Activated CD4-positive, alpha-beta T cell treated with anti-CD3 and anti-CD28 coated beads, Interleukin-2, Interleukin-4, amounts not matched to agents 100 ng/mL and 50 ng/mL, durations not matched to agents 16 hours and 8 hours (primary cell): ENCODE results near the gene TNFRSF11A.

Experiments used
- DNase-seq: peaks from one replicate; pipeline ENCODE4 v3.0.0-alpha.2; 2020; ENCODE audit warnings: low spot score

TNFRSF11A gene

DNA sequence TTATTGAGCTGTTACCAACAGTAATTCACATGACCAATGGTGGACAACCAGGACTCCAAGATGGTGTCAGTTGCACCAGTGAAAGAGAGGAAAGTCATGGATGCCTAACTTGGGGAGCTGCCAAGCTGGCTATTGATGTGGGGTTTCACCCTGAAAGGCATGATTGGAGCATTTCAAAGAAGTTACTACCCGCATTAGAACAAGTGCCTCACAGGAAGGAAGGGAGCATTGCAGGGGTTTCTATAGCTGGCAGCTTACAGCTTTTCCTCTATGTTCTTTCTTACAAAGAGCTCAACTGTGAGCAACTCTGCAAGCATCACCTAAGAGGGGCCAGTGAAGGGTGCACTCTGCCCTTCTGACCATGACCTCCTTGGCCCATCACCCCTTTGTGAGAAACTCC, 93.1 kb downstream of the TNFRSF11A start:
- DNase-seq: no peak

DNA sequence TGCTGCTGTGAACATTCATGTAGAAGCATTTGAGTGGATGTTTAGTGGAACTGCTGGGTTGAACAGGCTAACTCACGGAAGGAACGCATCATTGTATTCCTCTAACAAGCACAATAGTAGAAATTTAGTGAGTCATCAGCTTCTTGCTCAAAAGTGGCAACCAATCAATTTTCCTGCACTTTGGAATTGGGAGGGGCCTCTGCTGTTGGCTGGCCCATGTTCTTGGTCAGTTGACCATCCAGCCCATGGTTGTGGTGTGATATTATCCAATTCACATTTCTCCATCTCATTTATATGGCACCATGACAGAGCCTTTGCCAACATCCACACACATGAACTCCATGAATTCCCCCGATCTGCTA, 95.0 kb downstream of the TNFRSF11A start:
- peak; percentile 24 for DNase-seq

DNA sequence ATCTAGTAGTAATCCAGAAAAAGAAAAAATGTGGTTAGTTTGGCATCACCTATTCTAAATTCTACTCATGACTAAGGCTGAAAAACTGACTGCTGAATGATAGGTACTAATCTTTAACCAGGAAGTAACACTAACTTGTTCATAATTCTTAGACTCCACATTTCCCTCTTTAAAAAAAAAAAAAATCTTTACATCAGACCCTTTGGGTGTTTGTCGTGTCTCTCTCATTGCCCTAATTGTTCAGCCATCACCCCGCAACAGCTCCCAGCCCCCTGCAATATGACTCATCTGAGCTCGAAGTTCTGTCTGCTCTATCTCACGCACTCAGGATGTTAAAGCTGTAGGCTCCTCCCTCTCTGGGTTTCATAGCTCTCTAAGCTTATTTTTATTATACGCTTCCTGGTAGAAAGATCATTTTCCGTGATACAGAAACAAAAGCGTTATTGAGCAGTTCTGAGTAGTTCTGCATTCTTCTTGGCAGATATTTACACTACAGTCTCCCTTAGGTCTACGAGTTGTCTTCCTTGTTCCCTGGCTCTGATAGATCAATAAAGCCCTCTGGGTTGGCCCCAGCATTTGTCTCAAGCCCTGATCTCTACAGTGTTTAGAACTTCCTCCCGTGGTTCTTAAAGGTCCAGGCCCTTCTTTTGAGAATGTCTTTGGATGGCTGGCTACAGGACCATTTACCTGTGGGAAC, 95.6 kb downstream of the TNFRSF11A start:
- DNase-seq: peak; percentile 88

DNA sequence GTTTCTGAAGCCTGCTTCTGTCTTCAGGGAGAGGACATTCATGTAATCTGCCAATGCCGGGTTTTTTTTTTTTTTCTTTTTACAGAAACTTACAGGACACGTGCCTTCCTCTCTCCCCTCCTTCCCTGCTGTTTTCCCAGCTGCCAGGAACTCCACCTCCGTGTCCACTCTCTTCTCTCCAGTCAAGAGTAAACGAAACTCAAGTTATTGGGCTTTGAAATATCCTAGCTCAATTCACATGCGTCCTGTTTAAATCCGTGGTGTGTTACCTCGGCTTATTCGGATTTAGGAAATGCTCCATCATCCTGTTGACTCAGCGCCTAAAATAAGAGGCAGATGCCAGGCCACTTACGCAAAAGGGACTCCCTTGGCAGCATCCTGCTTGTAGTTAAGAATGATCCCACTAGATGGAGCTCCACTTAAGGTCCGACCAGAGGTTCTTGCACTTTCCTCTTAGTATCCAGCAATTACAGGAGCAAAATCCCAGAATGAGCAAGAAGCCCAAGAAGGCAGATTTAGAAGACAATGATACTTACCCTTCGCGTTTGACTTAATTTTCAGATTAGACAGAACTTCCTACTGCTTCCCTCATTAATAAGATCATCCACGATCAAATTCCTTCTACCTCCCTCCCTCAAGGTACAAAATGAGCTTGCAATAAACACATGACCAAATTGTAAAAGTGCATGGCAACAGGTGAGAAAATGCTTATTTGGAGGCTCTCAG, 100.5 kb downstream of the TNFRSF11A start:
- peak; percentile 90 for DNase-seq

DNA sequence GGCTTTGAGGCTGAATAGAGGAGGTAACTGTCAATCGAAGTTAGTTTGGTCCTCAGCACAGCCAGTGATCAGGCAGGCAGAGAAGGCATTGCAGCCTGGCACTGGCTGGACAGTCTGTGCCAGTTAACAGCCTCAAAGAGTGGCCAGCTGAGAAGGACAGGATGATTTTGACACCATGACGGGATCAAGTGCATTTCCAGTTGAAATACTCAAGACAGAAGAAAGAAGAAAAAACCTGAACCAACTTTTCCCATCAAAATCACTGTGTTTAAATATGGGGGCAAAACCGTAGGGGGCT, 101.0 kb downstream of the TNFRSF11A start:
- DNase-seq: no peak

DNA sequence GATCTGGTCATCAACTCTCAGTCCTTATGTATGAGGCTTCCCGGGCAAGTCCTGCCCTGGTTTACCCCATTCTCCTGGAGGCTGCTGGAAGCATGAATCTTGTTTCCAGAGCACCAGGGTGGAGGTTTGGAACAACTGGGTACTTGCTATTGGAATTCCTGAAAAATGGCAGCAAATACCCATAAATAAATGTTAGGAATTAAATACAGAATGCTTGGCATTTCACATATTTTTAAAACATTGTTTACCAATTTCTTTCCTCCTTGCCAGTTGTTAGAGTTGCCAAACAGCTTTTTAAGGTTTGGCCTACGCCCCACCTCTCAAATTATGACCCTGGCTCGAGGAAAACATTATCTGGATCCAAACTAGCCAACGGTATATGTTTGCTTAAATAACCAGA, 107.1 kb downstream of the TNFRSF11A start:
- no peak for DNase-seq

DNA sequence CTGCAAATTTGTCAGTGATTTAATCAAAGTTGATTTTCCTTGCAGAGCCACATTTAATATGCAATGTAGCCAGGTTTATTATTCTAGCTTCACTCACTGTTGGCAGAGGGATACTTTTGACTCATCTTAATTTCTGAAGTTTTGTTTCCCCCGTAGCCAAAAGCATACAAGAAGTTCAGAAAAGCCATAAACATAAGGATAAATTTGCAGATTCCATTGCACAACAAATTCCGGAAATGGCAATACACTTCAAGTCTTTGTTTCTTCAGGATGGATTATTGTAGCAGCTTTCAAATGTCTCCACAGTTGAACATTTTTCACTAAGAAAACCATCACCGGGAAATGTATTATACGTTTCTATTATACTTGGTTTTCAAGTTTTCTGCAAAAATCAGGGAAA, 109.7 kb downstream of the TNFRSF11A start:
- DNase-seq: no peak

DNA sequence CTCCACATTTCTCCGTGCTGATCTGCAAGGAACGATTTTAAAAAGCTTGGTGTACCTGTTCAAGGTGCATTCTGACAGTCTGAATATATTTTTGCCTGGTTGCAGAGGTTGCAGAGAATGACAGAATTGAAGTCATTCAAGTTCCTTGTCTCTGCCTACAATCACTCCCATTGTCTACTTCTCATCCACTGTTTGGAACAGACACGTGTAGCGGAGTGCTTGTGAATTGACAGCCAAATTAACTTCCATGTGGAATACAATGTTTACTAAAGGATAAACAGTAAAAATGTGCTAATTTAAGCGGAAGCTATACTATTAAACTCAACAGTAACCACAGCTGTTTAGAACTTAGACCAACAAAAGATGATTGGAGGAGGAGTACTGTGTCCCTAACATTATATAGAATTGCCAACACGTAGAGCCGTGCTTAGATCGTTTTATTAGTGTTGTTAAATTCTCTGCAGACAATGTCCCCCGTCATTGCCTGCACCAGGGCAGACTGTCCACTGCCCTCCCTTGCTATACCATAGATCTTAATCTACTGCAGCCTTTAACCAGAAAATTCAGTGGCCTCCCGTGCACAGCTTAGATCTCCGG, 110.4 kb downstream of the TNFRSF11A start:
- no peak for DNase-seq

DNA sequence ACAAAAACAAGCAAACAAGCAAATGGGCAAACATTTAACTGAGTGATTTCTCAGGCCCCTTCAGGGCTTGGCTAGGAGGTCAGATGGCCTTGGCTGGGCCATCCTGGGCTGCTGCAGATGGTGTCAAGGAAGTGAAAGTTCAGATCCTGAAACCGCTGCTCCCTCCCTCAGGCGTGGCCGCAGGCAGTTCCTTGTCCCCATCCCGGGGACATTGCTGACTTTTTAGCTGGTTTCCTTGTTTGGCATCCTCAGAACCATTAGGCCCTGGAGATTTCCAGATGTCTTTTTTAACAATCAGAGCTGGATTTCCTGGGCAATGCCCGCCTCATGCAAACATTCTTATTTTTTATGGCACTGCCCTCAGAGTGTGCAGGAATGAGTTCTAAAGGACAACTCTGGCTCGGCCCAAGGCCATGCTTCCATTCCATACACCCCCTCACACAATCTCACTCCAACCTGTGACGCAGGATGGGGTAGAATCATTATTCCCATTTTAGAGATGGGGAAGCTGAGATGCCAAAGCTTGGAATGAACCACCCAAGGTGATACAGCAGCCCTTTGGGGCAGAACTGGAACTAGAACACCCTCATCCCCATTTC, 111.6 kb downstream of the TNFRSF11A start:
- DNase-seq: no peak

DNA sequence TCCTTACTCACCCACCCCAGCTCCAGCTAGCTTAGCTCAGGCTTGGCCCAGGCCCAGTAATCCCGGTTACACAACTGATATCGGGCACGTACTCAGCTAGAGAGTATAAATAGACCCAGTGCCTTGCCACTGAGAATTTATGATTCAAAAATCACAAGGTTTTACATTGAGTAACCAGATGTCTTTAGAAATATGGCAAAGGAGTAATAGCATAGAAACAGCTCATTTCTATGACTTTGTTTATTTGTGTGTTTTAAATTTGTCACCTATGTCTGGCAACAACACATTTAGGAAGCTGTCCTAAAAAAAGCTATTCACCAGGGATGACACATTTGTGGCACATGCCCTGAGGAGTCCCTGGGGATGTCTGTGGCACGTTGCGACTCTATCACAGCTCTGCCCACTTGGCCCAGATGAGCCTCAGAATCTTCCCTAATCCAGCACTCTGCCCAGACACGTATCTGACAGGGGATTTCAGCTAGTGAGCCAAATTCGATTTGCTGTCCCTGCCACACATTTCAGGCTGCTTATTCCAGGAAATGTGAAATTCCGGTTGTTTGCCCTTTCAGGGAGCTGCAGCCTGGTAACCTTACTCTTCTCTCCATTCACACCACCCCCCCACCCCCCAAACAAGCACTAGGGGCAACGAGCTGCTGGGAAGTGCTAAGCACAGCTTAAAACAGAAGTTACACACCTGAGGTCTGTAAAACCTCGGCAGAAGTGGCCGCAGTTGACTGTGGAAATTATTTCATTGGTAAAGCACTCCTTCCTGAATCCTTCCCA, 112.3 kb downstream of the TNFRSF11A start:
- DNase-seq: no peak

DNA sequence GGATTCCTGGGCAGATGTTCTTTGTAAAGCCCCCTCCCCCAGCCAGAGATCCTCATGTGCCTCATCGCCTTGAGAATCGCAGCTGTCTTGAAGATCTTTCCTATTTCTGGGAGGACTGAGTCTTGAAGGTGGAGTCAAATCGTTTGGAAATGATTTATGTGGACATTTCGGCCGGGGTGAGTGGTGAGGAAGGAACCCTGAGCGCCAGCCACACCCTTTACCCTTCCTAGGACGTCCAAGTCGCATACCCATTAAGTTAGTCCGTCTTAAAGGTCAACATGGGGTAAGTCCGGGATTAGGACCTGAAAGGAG, 112.9 kb downstream of the TNFRSF11A start:
- DNase-seq: no peak

DNA sequence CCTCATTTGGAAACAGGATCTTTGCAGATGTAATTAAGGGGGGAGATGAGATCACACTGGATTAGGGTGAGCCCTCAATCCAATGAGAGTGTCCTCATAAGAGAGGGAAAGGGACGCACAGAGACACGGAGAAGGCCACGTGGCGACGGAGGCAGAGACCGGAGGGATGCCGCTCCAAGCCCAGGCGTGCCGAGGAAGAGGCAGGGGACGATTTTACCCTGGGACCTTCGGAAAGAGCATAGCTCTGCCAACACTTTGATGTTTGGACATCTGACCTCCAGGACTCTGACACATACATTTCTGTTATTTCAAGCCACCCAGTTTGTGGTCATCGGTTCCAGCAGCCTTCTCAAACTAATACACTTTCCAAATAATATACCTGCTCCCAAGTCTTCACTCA, 113.3 kb downstream of the TNFRSF11A start:
- no peak for DNase-seq

DNA sequence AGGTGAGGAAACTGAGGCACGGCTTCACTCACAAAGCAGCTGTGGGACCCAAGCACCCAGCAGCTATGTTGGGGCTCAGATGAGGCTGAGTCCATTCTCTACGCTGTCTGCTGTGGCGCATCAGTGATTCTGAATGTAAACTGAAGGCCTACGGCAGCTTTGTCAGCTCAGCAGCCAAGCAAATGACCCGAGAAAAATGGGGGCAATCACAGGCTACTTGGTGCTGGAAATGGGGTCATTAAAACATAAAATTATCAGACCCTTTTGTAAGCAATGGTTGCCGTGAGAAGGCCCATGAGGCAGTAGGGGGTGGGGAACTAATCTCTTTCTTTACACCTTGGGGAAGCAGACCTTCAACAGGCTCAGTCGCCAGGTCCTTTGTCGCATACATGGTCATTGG, 113.8 kb downstream of the TNFRSF11A start:
- no peak for DNase-seq
